A549 treated with CpdA at 1 μM for 4 hours (cell line): ENCODE data around the gene TMSB4X. TPM values are rescaled to one million over a fixed set of nuclear protein-coding genes. Genes with fewer than 3 reads are reported as not detected.

Experiments used
- total RNA-seq: library from RNA; stranded (reverse); fragments of 200-300 nt; extraction: Qiagen RNA extraction; gene quantifications from 5 replicates; pipeline ENCODE4 v1.2.3, GENCODE V29; 2022; ENCODE audit warnings: low read depth

The TMSB4X gene
- total RNA-seq = 5,375 to 7,948 TPM (median 5,971 TPM) in 5 replicates

GRCh38 chrX:12974796-12975669, at the start of gene TMSB4X:
Gene TMSB4X, plus strand, starts transcription at chrX:12975110.

Other genes starting within 250 kb of the TMSB4X start
- 38.8 to 46.9 TPM (median 41.0 TPM) in 5 replicates for gene PRPS2, start 183.7 kb upstream of the TMSB4X start, total RNA-seq
- not detected in 5 replicates for gene TLR7, start 108.0 kb upstream of the TMSB4X start, total RNA-seq
- gene TLR8, start 68.5 kb upstream of the TMSB4X start, total RNA-seq = not detected in 5 replicates
- not detected in 5 replicates for gene FAM9C, start 69.5 kb downstream of the TMSB4X start, total RNA-seq